22Rv1 (cell line): ENCODE measurements around the gene TRMT112.

Experiments
- CTCF ChIP-seq: fragments of 450-650 bp; IDR thresholded peaks from 2 replicates; pipeline ENCODE4 v1.5.1; 2017; ENCODE audit warnings: mild to moderate bottlenecking
- ZFX ChIP-seq: fragments of 450-650 bp; IDR thresholded peaks from 2 replicates; pipeline ENCODE4 v1.6.1; 2017; ENCODE audit warnings: antibody characterized with exemption, borderline replicate concordance

GRCh38 chr11:64287676-64288352 lies 29.5 kb downstream of the TRMT112 start:
- no peak for TF ChIP-seq CTCF
- TF ChIP-seq ZFX, result no peak
